Muscle layer of duodenum (tissue), 2 donors: ENCODE results near the gene DNAH11.

Experiments
- H3K27ac ChIP-seq: one replicate; pipeline ENCODE4 v1.7.0; 2013; ENCODE audit warnings: mild to moderate bottlenecking, low read length
- H3K27me3 ChIP-seq: one replicate; pipeline ENCODE4 v1.7.0; 2013; ENCODE audit warnings: low read depth, mild to moderate bottlenecking, control low read depth, low read length
- H3K36me3 ChIP-seq, 2 donors: one replicate each; pipeline ENCODE4 v1.7.0; 2013; ENCODE audit warnings: low read length in 2 of 2, control low read depth in 1 of 2, mild to moderate bottlenecking in 1 of 2; ENCODE audit not compliant: insufficient read depth in 2 of 2, control insufficient read depth in 1 of 2
- H3K4me1 ChIP-seq, 2 donors: one replicate each; pipeline ENCODE4 v1.7.0; 2013; ENCODE audit warnings: low read length in 2 of 2, mild to moderate bottlenecking in 2 of 2, control low read depth in 1 of 2, moderate library complexity in 1 of 2; ENCODE audit not compliant: insufficient read depth in 2 of 2, control insufficient read depth in 1 of 2
- H3K4me3 ChIP-seq, 2 donors: one replicate each; pipeline ENCODE4 v1.7.0; 2013; ENCODE audit warnings: low read length in 2 of 2, low read depth in 1 of 2, mild to moderate bottlenecking in 1 of 2
- H3K9me3 ChIP-seq, 2 donors: one replicate each; pipeline ENCODE4 v1.7.0; 2013; ENCODE audit warnings: low read length in 2 of 2, control low read depth in 1 of 2, mild to moderate bottlenecking in 1 of 2; ENCODE audit not compliant: control insufficient read depth in 1 of 2
- donor health status: healthy.

The DNAH11 gene

GRCh38 chr7:21636694-21637093 is 93.9 kb downstream of the DNAH11 start:
- Histone ChIP-seq H3K36me3 (no peaks in the 10 kb centered on the region), H3K27me3 (no peaks in the 10 kb centered on the region), H3K4me1 (no peaks in the 10 kb centered on the region), H3K27ac (no peak overlapping the region), H3K4me3 (no peak overlapping the region), H3K9me3 (no peaks in the 10 kb centered on the region)

- Histone ChIP-seq H3K27me3 (no peaks in the 10 kb centered on the region), H3K4me3 (no peak overlapping the region), H3K27ac (no peak overlapping the region), H3K36me3 (no peaks in the 10 kb centered on the region), H3K4me1 (no peaks in the 10 kb centered on the region), H3K9me3 (no peaks in the 10 kb centered on the region)
These were observed 96.5 kb downstream of the DNAH11 start for GRCh38 chr7:21639206-21639868.

GRCh38 chr7:21640105-21640504 is 97.3 kb downstream of the DNAH11 start:
- H3K4me3 ChIP-seq = no peak overlapping the region
- no peaks in the 10 kb centered on the region for H3K9me3 ChIP-seq
- H3K4me1 ChIP-seq = no peaks in the 10 kb centered on the region
- H3K27ac ChIP-seq = no peak overlapping the region
- no peaks in the 10 kb centered on the region for H3K27me3 ChIP-seq
- H3K36me3 ChIP-seq = no peaks in the 10 kb centered on the region

DNA sequence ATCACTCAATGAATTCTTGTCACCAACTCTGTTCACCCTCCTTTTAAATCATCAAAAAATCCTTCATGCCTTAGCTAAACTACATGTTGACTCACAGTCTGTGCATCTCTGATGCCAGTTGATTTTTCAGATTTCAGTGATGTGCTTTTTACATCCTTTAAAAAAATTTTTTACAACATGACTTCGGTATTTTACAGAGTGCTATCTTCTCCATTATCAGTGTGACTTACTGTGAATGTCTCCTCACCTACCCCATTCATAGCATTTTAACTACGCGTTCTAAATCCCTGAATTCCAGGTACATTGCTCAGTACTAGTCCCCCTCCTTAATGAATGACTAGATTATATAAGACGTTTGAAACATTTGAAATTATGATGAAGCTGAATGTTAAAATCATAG is 98.7 kb downstream of the DNAH11 start:
- no peaks in the 10 kb centered on the region for H3K36me3 ChIP-seq
- H3K9me3 ChIP-seq = no peaks in the 10 kb centered on the region
- H3K4me1 ChIP-seq = no peaks in the 10 kb centered on the region
- no peak overlapping the region for H3K27ac ChIP-seq
- no peaks in the 10 kb centered on the region for H3K27me3 ChIP-seq
- H3K4me3 ChIP-seq = no peak overlapping the region

- no peak overlapping the region for H3K27ac ChIP-seq
- H3K27me3 ChIP-seq = no peaks in the 10 kb centered on the region
- no peaks in the 10 kb centered on the region for H3K36me3 ChIP-seq
- no peaks in the 10 kb centered on the region for H3K9me3 ChIP-seq
- H3K4me1 ChIP-seq = no peaks in the 10 kb centered on the region
- H3K4me3 ChIP-seq = no peak overlapping the region
These were observed 99.6 kb downstream of the DNAH11 start for GRCh38 chr7:21642422-21642821.

- H3K4me3 ChIP-seq = no peak overlapping the region
- H3K36me3 ChIP-seq = no peaks in the 10 kb centered on the region
- H3K4me1 ChIP-seq = no peaks in the 10 kb centered on the region
- no peak overlapping the region for H3K27ac ChIP-seq
- H3K27me3 ChIP-seq = no peaks in the 10 kb centered on the region
- no peaks in the 10 kb centered on the region for H3K9me3 ChIP-seq
These were observed 108.9 kb downstream of the DNAH11 start for GRCh38 chr7:21651697-21652096.

GRCh38 chr7:21653623-21654022 is 110.8 kb downstream of the DNAH11 start:
- H3K4me1 ChIP-seq = no peaks in the 10 kb centered on the region
- H3K4me3 ChIP-seq = no peak overlapping the region
- H3K9me3 ChIP-seq = no peaks in the 10 kb centered on the region
- H3K27ac ChIP-seq = no peak overlapping the region
- no peaks in the 10 kb centered on the region for H3K27me3 ChIP-seq
- H3K36me3 ChIP-seq = no peaks in the 10 kb centered on the region

GRCh38 chr7:21656081-21656480 is 113.2 kb downstream of the DNAH11 start:
- no peak overlapping the region for H3K4me3 ChIP-seq
- no peaks in the 10 kb centered on the region for H3K36me3 ChIP-seq
- H3K9me3 ChIP-seq = no peaks in the 10 kb centered on the region
- H3K4me1 ChIP-seq = no peaks in the 10 kb centered on the region
- H3K27me3 ChIP-seq = no peaks in the 10 kb centered on the region
- no peak overlapping the region for H3K27ac ChIP-seq

GRCh38 chr7:21656796-21657195 is 114.0 kb downstream of the DNAH11 start:
- Histone ChIP-seq H3K9me3 (no peaks in the 10 kb centered on the region), H3K4me3 (no peak overlapping the region), H3K36me3 (no peaks in the 10 kb centered on the region), H3K27me3 (no peaks in the 10 kb centered on the region), H3K27ac (no peak overlapping the region), H3K4me1 (no peaks in the 10 kb centered on the region)

DNA sequence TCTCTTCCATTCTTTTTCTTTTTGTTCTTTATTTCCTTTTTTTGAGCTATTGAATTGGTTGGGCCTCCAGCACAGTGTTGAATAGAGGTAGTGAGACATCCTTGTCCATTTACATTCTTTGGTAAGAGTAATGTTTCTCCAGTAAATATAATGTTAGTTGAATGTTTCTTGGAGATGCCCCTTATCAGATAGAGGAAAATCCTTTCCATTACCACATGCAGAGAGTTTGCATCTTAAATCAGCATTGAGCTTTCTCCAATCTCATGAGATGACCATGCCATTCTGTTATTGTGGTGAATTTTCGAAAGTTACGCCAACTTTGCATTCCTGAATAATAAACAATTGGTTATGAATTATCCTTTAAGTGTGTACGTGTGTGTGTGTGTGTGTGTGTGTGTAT is 127.7 kb downstream of the DNAH11 start:
- Histone ChIP-seq H3K36me3 (no peaks in the 10 kb centered on the region), H3K4me3 (no peak overlapping the region), H3K27me3 (no peaks in the 10 kb centered on the region), H3K4me1 (no peaks in the 10 kb centered on the region), H3K9me3 (no peaks in the 10 kb centered on the region), H3K27ac (no peak overlapping the region)

- Histone ChIP-seq H3K36me3 (no peaks in the 10 kb centered on the region), H3K9me3 (no peaks in the 10 kb centered on the region), H3K27ac (no peak overlapping the region), H3K27me3 (no peaks in the 10 kb centered on the region), H3K4me1 (no peaks in the 10 kb centered on the region), H3K4me3 (no peak overlapping the region)
These were observed 129.0 kb downstream of the DNAH11 start for GRCh38 chr7:21671859-21672258.

DNA sequence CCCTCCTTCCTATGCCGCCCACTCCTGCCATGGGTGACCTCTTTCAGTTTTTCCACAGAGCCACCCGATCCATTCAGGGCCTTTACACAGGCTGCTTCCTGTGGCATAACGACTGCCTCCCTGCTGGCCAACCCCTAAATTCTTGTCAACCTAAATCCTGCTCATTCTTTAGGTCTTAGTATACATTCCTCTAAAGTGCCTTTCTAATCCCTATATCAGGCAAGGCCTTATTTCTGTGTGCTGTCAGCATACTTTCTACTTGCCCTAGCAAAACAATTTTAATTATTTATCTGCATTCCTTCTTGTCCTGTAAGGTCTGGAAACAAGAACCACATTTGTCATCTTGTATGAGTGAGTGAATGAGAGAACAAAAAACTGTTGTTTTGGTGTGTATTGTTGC is 132.4 kb downstream of the DNAH11 start:
- Histone ChIP-seq H3K4me1 (no peaks in the 10 kb centered on the region), H3K27ac (no peak overlapping the region), H3K36me3 (no peaks in the 10 kb centered on the region)

More for the DNA sequence above, 132.4 kb downstream of the DNAH11 start:
- H3K9me3 ChIP-seq = no peaks in the 10 kb centered on the region
- H3K4me3 ChIP-seq = no peak overlapping the region
- H3K27me3 ChIP-seq = no peaks in the 10 kb centered on the region
